Measurements from ENCODE around the gene RCN1. TPM values are rescaled to one million over a fixed set of nuclear protein-coding genes. Genes with fewer than 3 reads are reported as not detected.
"Not testable (repeated sequence)": the region's sequence is repeated elsewhere in the genome, so short reads cannot be mapped to it uniquely, and the experiment has no call there.

The RCN1 gene
- total RNA-seq, 1 donor: 317 TPM

DNA sequence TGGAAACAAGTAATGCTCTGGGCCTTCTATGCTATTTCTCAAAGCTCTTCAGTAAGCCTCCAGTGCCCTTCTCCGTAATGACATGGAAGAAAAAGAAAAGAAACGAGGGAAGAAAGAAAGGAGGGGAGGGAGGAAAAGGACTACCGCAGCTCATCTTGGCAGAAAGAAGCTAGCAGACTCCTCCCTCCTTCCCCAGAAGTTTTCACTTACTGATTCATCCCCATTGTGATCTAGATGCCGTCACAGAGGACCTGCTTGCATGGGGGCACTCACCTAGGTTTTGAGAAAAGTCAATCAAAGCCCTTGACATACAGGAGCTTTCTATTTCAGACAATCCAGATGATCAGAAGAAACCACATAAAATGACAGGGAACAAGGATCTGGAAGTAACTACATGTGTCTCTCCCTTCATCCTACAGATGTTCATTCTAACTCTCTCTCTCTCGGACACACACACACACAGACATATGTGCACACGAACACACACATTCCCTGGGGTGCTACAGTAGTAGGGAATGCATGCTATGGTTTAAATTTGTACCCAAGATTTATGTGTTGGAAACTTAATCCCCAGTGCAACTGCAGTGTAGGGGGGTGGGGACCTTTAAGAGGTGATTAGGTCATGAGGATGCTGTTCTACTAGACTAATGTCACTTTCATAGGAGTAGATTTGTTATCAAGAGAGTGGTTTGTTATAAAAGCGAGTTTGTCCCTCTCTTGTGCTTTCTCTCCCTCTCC is 37.6 kb upstream of the RCN1 start:
- DNase-seq (ENCODE audit: low read depth): peak; percentile 35
- TF ChIP-seq, protein P1, sequence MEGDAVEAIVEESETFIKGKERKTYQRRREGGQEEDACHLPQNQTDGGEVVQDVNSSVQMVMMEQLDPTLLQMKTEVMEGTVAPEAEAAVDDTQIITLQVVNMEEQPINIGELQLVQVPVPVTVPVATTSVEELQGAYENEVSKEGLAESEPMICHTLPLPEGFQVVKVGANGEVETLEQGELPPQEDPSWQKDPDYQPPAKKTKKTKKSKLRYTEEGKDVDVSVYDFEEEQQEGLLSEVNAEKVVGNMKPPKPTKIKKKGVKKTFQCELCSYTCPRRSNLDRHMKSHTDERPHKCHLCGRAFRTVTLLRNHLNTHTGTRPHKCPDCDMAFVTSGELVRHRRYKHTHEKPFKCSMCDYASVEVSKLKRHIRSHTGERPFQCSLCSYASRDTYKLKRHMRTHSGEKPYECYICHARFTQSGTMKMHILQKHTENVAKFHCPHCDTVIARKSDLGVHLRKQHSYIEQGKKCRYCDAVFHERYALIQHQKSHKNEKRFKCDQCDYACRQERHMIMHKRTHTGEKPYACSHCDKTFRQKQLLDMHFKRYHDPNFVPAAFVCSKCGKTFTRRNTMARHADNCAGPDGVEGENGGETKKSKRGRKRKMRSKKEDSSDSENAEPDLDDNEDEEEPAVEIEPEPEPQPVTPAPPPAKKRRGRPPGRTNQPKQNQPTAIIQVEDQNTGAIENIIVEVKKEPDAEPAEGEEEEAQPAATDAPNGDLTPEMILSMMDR (IDR thresholded peaks at IDR 0.05; ENCODE audit: insufficient read depth, low read length): no peak
- no peak overlapping the region for H3K4me3 ChIP-seq (ENCODE audit: low read depth, low read length)

DNA sequence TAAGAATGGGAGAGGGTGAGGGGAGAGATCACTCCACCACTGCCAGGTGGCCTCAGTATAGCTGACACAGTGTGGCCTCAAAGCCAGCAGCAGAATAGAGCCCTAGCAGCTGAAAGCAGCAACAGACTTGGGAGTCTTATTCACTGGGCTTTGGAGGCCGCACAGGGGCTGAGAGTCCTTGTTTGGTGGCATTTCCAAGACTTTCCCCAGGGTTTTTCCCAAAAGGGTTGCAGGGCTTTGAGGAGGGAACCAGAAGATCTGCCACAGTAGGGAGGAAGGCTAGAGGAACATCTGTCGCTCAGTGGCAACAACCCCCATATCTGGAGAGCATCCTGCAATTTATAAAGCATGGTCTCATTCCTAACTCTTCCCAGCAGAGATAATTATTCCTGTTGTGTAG is 35.0 kb upstream of the RCN1 start:
- TF ChIP-seq, protein P1 (IDR thresholded peaks at IDR 0.05; ENCODE audit: insufficient read depth, low read length): no peak
- H3K4me3 ChIP-seq (ENCODE audit: low read depth, low read length): no peak overlapping the region
- no peak for DNase-seq (ENCODE audit: low read depth)

DNA sequence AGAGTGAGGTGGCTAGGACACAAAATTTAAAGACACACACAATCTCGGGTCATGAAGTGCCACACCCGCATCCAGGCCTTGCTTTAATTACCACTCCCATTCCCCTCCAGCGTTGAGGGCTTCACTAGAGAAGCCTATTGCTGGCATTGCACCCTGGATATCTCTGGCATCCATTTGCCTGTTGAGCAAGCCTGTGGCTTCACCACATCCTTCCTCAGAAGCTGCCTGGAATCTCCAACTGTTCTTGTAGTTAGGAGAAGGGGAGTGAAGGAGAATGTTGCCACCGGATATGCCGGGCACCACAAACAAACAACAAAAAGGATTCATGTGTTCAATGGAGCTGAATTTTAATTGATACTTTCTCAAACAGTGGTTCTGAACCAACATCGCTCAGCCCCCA is 34.4 kb upstream of the RCN1 start:
- peak; percentile 57 for DNase-seq (ENCODE audit: low read depth)
- H3K4me3 ChIP-seq (ENCODE audit: low read depth, low read length): no peak overlapping the region
- TF ChIP-seq, protein P1 (IDR thresholded peaks at IDR 0.05; ENCODE audit: insufficient read depth, low read length): no peak

GRCh38 chr11:32059686-32060462 is 31.0 kb upstream of the RCN1 start:
- H3K4me3 ChIP-seq (ENCODE audit: low read depth, low read length): no peak overlapping the region
- no peak for DNase-seq (ENCODE audit: low read depth)
- TF ChIP-seq, protein P1 (IDR thresholded peaks at IDR 0.05; ENCODE audit: insufficient read depth, low read length): no peak

DNA sequence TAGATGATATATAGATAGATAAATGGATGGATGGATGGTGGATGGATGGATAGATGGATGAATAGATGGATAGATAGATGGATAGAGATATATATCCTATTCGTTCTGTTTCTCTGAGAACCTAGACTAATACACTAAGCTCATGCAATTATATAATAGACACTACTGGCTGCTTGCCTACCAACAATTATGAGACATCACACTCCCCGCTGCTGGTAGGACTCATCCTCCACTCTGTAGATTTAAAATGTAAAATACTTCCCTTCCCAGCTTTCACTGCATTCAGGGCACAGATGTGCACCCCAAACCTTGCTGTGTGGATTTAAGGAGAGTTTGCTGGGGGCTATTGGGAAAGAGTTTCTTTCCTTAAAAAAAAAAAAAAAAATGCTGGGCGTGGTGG is 28.3 kb upstream of the RCN1 start:
- no peak overlapping the region for H3K4me3 ChIP-seq (ENCODE audit: low read depth, low read length)
- DNase-seq (ENCODE audit: low read depth): no peak
- TF ChIP-seq, protein P1 (IDR thresholded peaks at IDR 0.05; ENCODE audit: insufficient read depth, low read length): no peak

- H3K4me3 ChIP-seq (ENCODE audit: low read depth, low read length); DNase-seq (ENCODE audit: low read depth): not testable (repeated sequence)
Observed at GRCh38 chr11:32063031-32063430, 27.8 kb upstream of the RCN1 start.

GRCh38 chr11:32065865-32066629 is 24.8 kb upstream of the RCN1 start:
- H3K4me3 ChIP-seq (ENCODE audit: low read depth, low read length): no peak overlapping the region
- DNase-seq (ENCODE audit: low read depth): no peak
- TF ChIP-seq, protein P1 (IDR thresholded peaks at IDR 0.05; ENCODE audit: insufficient read depth, low read length): no peak

Measured in fibroblast of the aortic adventitia (primary cell).